CD4-positive, alpha-beta T cell treated with Interleukin-6 for 4 hours (primary cell): Measurements from ENCODE around the gene WDR4.
"Not testable (repeated sequence)": the region's sequence is repeated elsewhere in the genome, so short reads cannot be mapped to it uniquely, and the experiment has no call there.

Experiments
- DNase-seq: peaks from one replicate; pipeline ENCODE4 v3.0.0-alpha.2; 2020; ENCODE audit warnings: mixed read lengths

The WDR4 gene, protein sequence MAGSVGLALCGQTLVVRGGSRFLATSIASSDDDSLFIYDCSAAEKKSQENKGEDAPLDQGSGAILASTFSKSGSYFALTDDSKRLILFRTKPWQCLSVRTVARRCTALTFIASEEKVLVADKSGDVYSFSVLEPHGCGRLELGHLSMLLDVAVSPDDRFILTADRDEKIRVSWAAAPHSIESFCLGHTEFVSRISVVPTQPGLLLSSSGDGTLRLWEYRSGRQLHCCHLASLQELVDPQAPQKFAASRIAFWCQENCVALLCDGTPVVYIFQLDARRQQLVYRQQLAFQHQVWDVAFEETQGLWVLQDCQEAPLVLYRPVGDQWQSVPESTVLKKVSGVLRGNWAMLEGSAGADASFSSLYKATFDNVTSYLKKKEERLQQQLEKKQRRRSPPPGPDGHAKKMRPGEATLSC

DNA sequence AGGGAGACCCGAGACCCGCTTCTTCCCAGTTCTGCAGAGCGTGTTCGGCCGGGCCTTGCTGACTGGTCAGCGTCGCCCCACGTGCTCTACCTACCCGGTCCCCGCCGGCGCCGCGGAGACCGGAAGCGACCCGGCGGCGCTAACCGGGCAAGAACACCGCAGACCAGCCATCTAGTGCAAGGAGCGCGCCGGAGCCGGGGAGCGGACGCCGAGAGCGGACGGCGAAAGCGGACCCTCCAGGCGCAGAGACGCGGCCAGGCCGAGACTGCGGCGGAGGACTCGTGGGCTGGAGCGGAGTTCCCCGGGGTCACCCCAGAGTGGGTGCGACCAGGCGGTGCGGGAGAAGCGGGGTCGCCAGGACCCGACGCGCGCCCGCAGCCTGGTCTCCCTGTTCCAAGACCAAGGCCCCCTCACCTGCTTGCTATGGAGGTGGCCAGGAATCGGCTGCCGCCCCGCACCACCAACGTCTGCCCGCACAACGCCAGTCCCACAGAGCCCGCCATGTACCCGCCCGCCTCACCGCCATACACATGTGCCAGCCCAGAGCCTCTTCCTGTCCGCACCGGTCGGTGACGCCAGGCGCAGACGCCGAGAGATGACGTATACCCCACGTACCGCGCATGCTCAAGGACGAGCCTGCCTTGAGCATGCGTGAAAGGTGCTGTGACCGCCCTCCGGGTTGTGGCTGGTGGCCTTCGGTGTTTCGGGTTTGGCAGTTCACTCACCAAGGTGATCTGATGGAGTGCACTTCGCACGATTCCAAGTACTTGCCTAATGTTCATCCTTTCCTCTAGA lies at the start of gene WDR4:
Gene WDR4 (minus strand): TSS at position 547 of the 795 bp plus-strand sequence. CDS start 44 bp downstream, at position 503.
- DNase-seq = peak; percentile 98

DNA sequence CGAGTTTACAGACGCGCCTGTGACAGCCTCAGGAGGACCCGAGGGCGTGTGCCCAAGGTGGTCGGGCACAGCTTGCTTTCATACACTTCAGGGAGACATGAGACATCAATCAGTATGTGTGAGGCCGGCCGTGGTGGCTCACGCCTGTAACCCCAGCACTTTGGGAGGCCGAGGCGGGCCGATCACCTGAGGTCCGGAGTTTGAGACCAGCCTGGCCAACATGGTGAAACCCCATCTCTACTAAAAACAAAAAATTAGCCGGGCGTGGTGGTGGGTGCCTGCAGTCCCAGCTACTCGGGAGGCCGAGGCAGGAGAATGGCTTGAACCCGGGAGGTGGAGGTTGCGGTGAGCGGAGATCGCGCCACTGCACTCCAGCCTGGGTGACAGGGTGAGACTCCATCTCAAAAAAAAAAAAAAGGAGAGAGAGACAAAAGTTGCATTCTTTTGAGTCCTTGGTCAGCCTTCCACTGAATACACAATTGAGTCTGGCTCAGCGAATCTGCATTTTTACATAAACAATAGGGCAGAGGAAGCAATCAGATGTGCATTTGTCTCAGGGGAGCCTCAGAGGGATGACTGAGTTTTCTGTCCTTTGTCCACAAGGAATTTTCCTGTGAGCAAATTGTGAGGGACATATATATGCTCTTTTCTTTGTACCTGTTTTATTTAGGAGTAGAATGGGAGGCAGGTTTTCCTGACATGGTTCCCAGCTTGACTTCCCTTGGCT lies 48.3 kb upstream of the WDR4 start:
- not testable (repeated sequence) for DNase-seq

DNA sequence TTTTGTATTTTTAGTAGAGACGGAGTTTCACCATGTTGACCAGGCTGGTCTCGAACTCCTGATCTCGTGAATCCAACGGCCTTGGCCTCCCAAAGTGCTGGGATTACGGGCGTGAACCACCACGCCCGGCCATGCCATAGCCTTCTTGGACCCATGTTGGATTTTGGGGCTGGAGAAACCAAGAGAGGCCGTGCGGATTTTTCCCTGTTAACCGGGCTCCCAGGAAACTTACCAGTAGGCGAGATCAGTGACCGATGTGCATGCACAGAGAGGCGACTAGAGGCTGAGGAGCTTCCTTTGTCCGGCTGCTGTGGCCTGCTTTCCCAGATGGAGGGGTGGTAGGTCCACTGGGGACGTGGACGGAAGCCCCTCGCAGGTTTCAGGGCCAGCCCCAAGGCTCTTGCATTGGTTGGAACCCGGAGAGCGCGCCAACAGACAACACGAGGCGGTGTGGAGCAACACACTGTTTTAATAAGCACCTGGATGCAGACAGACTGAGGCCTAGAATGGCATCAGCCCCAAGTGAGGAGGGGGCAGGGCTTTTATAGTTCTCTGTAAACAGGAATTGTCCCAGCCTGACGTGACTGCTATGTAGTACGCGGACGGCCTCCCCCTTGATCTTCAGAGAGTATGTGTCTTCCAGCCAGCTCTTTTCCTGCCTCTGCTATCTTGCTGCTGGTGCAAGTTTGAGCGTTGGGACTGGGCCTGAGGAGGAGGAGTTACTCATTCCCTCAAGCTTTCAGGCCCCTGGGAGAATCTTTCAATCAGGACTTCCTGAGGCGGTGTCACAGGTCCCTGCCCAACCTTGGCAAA lies 46.0 kb upstream of the WDR4 start, which contains the start of gene ERVH48-1:
Gene ERVH48-1 (minus strand): TSS at position 517 of the 813 bp plus-strand sequence. CDS start 6,624 bp downstream, outside the sequence.
- peak; percentile 53 for DNase-seq

DNA sequence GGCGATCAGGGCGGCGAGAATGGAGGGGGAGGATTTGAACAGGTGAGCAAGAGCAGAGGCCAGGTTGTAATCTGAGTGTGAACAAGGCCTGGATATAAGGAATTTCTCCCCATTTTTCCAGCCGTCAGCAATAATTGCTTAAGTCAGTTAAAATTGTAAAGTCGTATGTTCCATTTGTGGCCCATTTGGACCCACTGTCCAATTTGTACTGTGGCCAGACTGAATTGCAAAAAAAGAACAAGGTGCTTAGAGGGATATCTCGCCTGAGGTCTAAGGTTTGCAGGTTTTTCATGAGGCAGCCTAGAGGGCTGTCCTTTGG lies 45.1 kb upstream of the WDR4 start:
- DNase-seq = no peak

DNA sequence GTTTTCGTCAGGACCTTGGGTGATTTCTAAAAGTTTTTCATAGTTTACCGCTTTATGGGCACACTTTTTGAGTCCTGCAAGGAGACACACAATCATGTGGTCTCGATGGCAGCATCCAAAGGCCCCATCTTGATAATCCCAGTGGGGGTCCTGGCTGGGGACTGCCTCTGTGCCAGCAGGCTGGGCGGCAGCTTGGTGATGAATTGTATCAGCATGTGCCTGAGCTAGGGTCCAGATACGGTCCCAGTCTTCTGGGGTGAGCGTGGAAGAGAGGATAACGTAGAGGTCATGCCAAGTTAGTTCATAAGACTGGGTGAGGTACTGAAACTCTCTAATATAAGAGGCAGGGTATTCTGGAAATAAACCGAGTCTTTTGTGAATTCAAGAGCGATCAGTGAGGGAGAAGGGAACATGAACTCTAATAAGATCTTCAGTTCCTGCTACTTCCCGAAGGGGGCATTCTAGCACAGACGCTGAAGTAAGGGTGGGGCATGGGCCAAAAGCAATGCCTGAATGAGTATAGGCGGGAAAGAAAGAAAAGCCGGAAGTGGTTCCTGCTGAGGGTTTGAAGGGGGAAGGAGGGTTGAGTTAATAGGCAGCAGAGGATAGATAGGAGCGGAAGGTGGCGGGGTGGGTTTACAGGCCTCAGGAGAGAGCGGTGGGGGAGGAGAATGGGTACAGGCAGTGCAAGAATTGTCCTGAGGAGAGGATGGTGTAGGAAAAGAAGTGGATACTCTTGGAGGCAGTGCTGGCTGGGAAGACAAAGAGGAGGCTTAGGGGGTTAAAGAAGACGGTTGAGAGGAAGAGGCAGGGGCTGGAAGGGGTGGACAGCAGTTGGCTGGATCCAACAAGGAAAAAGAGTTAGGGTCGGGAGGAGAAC lies 44.5 kb upstream of the WDR4 start:
- peak; percentile 75 for DNase-seq

DNA sequence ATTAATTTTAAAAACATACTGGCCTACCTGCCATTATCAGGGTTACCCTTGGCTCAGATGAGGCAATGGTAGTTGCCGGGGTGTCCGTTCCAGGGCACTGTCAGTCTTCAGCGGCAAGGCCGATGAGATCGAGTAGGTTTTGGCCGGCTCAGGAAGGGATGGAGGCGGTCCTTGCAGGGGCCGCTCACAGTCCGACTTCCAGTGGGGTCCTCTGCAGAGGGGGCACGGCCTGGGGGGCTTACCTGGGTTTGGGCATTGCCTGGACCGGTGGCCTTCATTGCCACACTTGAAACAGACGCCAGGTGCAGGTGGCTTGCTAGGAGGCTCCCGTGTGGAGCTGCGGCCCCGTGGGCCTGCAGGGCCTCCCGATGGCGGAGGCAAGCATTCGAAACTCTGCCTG lies 43.6 kb upstream of the WDR4 start:
- DNase-seq = no peak

DNA sequence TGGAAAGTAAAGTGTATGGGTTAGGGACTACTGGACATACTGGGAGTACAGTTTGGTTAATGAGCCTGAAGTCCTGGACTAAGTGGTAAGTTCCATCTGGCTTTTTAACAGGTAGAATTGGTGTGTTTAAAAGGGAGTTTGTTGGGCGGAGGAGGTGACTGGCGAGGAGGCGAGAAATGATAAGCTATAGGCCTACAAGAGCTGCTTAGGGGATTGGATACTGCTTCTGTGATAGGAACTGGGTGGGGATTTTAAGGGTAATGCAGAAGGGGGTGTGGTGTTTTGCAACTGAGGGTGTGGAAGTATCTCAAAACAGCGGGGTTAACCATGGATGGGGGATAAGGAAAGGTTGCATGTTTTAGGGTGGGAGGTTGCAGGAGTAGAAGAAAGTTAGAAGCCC lies 42.6 kb upstream of the WDR4 start:
- no peak for DNase-seq

DNA sequence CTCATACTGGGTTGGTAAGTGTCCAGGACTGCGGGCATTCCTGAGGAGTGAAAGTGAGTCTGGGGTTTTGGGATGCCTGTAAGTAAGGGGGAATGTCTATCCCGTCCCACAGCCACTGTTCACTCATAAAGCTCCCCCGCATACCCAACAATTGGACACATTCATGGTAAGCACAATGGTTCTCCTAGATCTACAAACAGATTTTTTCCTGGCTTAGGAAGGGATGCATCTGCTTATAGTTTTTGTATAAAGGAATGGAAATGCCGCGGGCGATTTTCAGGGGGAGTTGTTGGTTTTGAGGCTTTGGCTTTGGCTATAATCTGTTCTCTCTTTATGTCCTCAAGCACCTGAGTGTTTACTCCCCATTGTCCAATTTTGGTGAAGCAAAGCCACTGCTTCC lies 39.0 kb upstream of the WDR4 start:
- no peak for DNase-seq

DNA sequence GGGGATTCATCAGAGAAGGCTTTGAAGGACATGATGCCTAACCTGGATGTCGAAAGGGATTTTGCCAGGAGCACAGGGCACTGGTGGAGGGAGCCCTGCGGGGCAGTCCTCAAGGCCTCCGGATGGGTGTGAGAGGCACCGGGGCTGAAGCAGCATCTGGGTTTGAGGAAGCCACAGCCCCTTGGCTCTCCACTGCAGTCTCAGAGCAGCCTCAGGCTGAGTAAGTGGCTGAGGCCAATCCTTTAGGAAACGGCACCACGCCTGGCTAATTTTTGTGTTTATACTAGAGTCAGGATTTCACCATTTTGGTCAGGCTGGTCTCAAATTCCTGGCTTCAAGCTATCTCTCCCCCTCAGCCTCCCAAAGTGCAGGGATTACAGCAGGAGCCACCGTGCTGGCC lies 34.1 kb upstream of the WDR4 start:
- DNase-seq = no peak

DNA sequence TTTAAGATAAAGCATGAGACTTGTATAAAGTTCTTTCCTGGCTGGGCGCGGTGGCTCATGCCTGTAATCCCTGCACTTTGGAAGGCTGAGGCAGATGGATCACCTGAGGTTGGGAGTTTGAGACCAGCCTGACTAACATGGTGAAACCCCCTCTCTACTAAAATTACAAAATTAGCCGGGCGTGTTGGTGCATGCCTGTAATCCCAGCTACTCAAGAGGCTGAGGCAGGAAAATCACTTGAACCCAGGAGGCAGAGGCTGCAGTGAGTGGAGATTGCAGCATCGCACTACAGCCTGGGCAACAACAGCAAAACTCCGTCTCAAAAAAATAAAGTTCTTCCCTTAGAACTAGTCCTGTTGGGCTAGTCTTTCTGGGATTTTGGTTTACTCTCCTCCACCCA lies 32.6 kb upstream of the WDR4 start:
- not testable (repeated sequence) for DNase-seq

DNA sequence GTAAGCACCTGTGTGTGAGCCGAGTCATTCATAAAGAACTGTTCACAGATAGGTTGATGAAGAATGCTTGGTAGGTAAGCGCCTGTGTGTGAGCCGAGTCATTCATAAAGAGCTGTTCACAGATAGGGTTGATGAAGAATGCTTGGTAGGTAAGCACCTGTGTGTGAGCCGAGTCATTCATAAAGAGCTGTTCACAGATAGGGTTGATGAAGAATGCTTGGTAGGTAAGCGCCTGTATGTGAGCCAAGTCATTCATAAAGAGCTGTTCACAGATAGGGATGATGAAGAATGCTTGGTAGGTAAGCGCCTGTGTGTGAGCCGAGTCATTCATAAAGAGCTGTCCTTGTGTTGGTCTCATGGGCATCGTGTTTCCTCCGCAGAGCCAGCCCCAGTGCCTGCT lies 29.1 kb upstream of the WDR4 start:
- not testable (repeated sequence) for DNase-seq

DNA sequence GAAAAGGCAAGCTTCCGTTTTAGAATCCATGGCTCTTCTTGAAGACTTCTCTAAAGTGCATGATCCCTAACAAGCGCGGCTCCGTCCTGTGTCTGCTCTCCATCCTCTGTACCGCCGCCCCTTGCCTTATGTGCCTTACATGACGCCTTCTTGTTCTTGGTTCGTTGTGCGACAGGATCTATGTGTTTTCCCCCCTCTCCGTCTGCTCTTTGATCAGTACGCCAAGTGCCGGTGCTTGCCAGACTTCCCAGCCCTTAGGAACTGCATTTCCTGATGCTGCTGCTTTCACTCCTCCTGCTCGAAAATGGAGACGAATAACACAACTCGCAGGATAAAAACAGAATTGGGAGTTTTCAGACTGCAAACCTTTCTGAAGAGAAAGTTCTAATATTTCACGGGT lies 26.9 kb upstream of the WDR4 start:
- DNase-seq = no peak

DNA sequence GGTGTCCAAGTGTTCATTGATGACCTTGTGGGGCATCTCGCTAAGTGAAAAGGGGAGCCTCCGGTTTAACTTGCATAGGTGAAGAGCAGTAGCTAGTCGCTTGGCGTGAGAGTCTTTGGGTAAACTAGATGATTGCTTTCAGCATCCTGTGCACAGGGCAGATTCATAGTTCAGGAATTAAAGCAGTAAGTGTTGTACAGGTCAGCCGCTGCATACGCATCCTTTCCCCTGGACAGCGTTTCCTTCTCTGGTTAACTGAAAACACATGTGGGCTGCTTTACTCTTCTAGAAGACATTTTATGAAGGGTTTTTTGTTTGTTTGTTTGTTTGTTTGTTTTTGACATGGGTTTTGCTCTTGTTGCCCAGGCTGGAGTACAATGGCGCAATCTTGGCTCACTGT lies 25.9 kb upstream of the WDR4 start:
- DNase-seq = no peak

DNA sequence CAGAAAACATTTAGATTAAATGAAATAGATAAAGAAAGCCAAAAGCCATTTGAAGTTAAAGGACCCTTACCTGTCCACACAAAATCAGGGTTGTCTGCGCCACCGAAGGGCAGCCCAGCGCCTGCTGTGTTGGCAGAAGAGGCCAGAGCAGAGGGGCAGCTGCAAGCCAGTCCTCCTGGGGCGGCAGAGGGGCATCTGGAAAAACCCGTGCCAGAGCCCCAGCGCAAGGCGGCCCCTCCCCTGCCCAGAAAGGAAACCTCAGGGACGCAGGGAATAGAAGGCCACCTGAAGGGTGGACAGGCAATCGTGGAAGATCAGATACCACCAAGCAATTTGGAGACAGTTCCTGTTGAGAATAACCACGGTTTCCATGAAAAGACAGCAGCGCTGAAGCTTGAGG lies 24.5 kb upstream of the WDR4 start:
- DNase-seq = no peak

DNA sequence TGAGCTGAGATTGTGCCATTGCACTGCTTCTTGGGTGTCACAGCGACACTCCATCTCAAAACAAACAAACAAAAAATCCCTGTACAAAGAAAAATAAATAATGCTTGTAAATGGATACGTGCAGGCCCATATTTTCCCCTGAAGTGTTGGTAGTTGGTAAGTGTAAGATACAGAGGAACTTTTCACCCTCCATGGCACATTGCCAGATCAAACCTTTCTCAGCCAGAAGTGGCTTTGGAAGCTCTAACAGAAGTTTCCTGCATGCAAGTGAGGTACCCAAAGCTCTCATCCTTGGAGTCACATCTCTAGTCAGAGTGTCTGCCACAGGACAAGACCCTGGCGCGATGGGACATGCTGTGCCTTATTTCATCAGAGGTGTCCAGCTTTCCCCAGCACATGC lies 21.1 kb upstream of the WDR4 start:
- DNase-seq = no peak

DNA sequence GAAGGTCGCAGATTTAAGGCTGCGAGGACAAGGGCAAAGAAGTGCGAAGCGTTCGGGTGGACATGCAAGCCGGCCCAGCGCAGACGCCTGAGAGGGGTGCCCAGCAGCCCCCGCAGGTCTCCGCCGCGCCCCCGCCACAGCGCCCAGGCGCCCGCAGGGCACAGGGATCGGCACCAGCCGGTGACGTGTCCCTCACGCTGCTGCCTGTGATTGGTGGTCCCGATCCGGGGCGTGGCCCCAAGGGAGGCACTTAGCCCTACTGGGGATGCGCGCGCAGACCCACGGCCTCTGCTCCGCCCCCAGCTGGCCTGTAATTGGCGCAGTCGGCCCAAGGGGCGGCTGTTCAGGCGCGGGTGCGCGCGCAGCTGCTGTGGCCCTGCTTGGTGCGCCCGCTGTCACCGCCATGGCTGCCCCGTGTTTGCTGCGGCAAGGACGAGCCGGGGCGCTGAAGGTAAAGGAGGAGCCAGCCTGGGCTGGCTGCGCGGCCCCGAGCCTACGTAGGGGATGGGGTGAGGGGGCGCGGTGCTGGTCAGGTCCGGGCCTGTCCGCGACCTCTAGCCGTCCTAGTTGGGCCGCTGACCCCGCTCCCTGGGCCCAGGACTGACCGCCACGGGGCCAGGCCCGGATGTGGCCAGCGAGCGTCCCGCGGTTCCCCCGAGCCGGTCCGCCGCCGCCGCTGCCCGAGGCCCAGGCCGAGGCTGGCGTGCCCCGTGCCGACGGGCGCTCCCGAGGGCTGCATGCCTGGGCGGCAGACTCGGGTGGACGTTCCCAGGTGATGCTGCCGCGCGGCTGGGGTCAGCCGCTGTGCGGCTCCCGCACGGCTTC lies 13.8 kb upstream of the WDR4 start, which contains the start of gene NDUFV3:
Gene NDUFV3 (plus strand): TSS at position 379 of the 825 bp plus-strand sequence. CDS start 25 bp downstream, at position 404.
- peak; percentile 100 for DNase-seq

DNA sequence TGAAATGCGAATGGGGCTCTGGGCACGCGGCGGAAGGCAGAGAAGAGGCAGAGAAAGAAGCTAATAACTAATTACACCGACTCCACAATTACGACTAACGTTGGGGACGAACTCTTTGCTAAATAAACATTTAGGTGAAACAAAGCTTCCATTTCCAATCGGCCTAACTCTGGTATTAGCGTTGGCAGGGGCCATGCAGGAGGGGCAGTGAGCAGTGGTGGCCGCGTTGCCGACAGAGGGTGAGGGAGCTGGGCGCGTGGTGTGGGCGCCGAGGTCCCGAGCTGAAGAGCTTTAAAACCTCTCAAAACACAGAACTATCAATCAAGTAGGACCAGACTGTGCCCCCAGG lies 13.2 kb upstream of the WDR4 start:
- no peak for DNase-seq

DNA sequence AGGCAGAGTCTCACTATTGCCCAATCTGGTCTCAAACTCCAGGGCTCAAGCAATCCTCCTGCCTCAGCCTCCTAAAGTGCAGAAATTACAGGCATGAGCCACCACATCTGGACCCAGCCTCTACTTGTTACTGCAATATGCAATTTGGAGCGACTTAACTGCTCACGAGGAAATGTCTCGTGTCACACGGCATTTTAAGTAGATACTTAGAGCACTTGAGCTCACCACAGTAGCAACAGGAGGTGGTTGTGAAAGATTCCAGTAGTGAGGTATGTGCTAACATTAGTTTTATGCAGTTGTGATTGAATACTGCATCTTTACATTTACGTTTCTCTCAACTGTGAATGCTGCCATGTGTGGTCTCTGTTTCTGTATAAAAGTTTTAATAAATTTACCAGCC lies 8.0 kb upstream of the WDR4 start:
- DNase-seq = no peak

DNA sequence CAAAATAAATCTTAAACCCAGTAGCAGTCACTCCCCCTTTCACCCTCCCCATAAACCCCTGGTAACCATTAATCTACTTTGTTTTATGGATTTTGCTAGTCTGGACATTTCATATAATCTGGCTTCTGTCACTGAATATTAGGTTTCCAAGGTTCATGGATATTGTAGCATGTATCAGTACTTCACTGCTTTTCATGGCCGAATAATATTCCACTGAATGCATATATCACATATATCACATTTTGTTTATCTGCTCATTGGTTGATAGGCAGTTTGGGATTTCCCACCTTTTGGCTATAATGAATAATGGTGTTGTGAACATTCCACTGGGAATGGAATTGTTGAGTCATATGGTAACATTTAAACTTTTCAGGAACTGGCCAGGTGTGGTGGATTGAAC lies 4.6 kb upstream of the WDR4 start:
- no peak for DNase-seq

DNA sequence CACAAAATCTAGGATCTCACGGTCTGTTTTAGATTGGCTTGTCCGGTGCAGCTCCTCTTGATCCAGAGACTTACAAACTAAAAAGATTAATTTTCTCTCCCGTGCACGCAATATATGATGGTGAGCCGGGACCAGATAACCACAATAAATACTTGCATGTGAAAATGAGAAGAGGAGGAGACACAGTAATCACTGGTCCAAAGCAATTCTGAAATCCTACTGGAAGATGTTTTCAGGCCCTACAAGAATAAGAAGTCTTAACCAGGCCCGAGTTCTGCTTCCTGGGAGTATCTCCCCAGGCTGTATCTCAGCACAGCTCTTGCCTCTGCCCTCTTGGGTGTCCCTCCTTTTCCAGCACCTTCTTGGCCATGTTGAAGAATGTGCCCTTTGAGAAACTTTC lies 1.0 kb upstream of the WDR4 start:
- no peak for DNase-seq

DNA sequence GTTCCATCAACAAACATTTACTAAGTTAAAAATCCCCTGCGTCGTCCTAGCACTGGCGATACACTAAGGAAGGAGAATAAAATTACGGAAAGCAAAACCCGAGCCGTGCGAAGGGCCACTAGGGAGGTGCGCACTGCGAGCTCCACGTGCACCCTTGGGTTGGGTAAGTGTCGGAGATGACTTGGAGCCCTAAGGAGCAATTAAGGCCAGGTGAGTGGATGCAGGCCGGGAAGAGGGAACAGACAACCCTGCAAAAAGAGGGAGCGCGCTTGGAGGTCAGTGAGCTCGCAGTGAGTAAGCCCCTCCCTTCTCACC lies 704 bp downstream of the WDR4 start:
- no peak for DNase-seq
